ENCODE results near the gene S100A12.

DNA sequence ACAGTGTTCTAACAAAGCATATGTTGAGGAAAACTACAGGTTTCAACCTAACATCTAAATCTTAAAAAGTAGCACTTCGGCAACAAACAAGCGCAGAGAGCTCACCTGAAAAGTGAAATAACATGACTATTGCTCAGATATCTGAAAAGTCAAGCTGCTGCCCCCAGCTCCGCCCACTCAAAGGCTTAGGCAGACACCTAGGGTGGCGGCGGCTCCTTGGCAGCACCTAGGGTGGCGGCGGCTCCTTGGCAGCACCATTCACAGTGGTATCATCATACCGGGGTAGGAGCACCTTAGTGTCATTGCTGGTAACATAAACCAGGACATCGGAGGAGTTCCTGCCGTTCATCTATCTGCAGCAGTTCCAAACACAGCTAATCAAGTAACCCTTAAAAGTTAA is 4.2 kb upstream of the S100A12 start:
- TF ChIP-seq CTCF (conservative IDR thresholded peaks at IDR 0.05; ENCODE audit: low read depth, low read length) (no peak), EZH2 (IDR thresholded peaks at IDR 0.05; ENCODE audit: low read length, unreplicated experiment) (no peak)
